ENCODE data around the gene GPS1.

GPS1 gene

GRCh38 chr17:82047914-82048570 lies 3.7 kb upstream of the GPS1 start:
- no peak for DNase-seq

- no peak for DNase-seq
Observed at GRCh38 chr17:82048571-82048971, 3.1 kb upstream of the GPS1 start.

- no peak for DNase-seq
Observed at GRCh38 chr17:82049106-82049505, 2.6 kb upstream of the GPS1 start.

- DNase-seq, result no peak
Observed at GRCh38 chr17:82049521-82049971, 2.2 kb upstream of the GPS1 start.

- DNase-seq, result no peak
Observed at GRCh38 chr17:82050152-82050760, 1.4 kb upstream of the GPS1 start.

GRCh38 chr17:82050761-82051641 lies 697 bp upstream of the GPS1 start:
- no peak for DNase-seq

GRCh38 chr17:82052638-82053059 lies 951 bp downstream of the GPS1 start:
- no peak for DNase-seq

GRCh38 chr17:82053130-82053529 lies 1.4 kb downstream of the GPS1 start:
- no peak for DNase-seq

- DNase-seq, result no peak
Observed at GRCh38 chr17:82053556-82054263, 2.0 kb downstream of the GPS1 start.

- no peak for DNase-seq
Observed at GRCh38 chr17:82054351-82055022, 2.8 kb downstream of the GPS1 start.

- no peak for DNase-seq
Observed at GRCh38 chr17:82055023-82055964, 3.6 kb downstream of the GPS1 start.

GRCh38 chr17:82055965-82056728 lies 4.4 kb downstream of the GPS1 start:
- DNase-seq, result no peak

GRCh38 chr17:82056729-82057621 lies 5.3 kb downstream of the GPS1 start:
- DNase-seq, result no peak

- DNase-seq, result no peak
Observed at GRCh38 chr17:82058230-82058854, 6.6 kb downstream of the GPS1 start.

- DNase-seq, result no peak
Observed at GRCh38 chr17:82058855-82059249, 7.2 kb downstream of the GPS1 start.

GRCh38 chr17:82059272-82060000 lies 7.7 kb downstream of the GPS1 start:
- DNase-seq, result no peak

GRCh38 chr17:82060001-82060380 lies 8.3 kb downstream of the GPS1 start:
- no peak for DNase-seq

- DNase-seq, result no peak
Observed at GRCh38 chr17:82060614-82061013, 8.9 kb downstream of the GPS1 start.
